MCF 10A (cell line): ENCODE results near the gene TSC2. TPM values are rescaled to one million over a fixed set of nuclear protein-coding genes. Genes with fewer than 3 reads are reported as not detected.
"Not testable (repeated sequence)": the region's sequence is repeated elsewhere in the genome, so short reads cannot be mapped to it uniquely, and the experiment has no call there.

ENCODE experiments used
- BruUV-seq: library from RNA; stranded (reverse); fragments of 400-500 nt; replicated peaks from 2 replicates; lab custom pipeline; 2021; lab: Mats Ljungman, UMichigan
- CTCF ChIA-PET: fragments of 300-600 bp; sonication (Branson Sonifier 250); formaldehyde crosslinking; extraction: SDS; loops from one replicate; lab custom pipeline; 2021; ENCODE audit warnings: antibody characterized with exemption, inconsistent platforms; lab: Yijun Ruan, JAX
- POLR2A ChIA-PET: fragments of 300-600, 350-650 bp; sonication (Branson Sonifier 250); formaldehyde crosslinking; extraction: SDS; loops from one replicate; lab custom pipeline; 2020; ENCODE audit warnings: antibody characterized with exemption, inconsistent platforms; lab: Yijun Ruan, JAX
- DNase-seq: peaks from one replicate; pipeline ENCODE4 v3.0.0-alpha.2; 2018; ENCODE audit not compliant: unreplicated experiment
- H3K27ac Mint-ChIP-seq: one replicate; pipeline ENCODE4 v1.8.0; 2022; ENCODE audit warnings: mild to moderate bottlenecking, low read depth, mixed read lengths; ENCODE audit not compliant: unreplicated experiment
- H3K27me3 Mint-ChIP-seq: one replicate; pipeline ENCODE4 v1.8.0; 2022; ENCODE audit warnings: mixed read lengths; ENCODE audit not compliant: insufficient read depth, unreplicated experiment
- H3K36me3 Mint-ChIP-seq: one replicate; pipeline ENCODE4 v1.8.0; 2022; ENCODE audit warnings: mild to moderate bottlenecking, moderate library complexity, mixed read lengths; ENCODE audit not compliant: insufficient read depth, unreplicated experiment
- H3K4me1 Mint-ChIP-seq: one replicate; pipeline ENCODE4 v1.8.0; 2022; ENCODE audit warnings: mixed read lengths; ENCODE audit not compliant: insufficient read depth, unreplicated experiment
- H3K4me3 Mint-ChIP-seq: one replicate; pipeline ENCODE4 v1.8.0; 2022; ENCODE audit warnings: mild to moderate bottlenecking, moderate library complexity, mixed read lengths; ENCODE audit not compliant: unreplicated experiment
- H3K9me3 Mint-ChIP-seq: one replicate; pipeline ENCODE4 v1.8.0; 2022; ENCODE audit warnings: mixed read lengths; ENCODE audit not compliant: unreplicated experiment
- CTCF ChIP-seq: fragments of 200-600 bp; IDR thresholded peaks from one replicate; pipeline ENCODE4 v1.8.0; 2022; ENCODE audit warnings: antibody characterized with exemption, mild to moderate bottlenecking; ENCODE audit not compliant: unreplicated experiment
- intact Hi-C: fragments of 100-400 bp; cut with micrococcal nuclease; formaldehyde crosslinking; loops from 2 replicates; pipeline ENCODE4 v1.14.1; 2022
- total RNA-seq: library from RNA; stranded (reverse); gene quantifications from 2 replicates; pipeline ENCODE4 v1.2.3, GENCODE V29; 2022

TSC2 gene
- total RNA-seq, 1 experiment from 2014 or later, result 99.8 TPM

GRCh38 chr16:2009164-2009711 lies 38.5 kb upstream of the TSC2 start:
- POLR2A ChIA-PET, result interaction anchor here (0.8 to 4.2 kb wide), 27 partner anchors 10 to 506 kb away, joined by 3 to 72 read pairs (median 6); partner anchors contain the start of genes ECI1, GFER, NDUFB10 and NHERF2
- Mint-ChIP-seq H3K27me3 (no peaks in the 10 kb centered on the region), H3K36me3 (peaks cover 23% of the 10 kb centered on the region), H3K4me1 (peaks cover 17% of the 10 kb centered on the region), H3K9me3 (no peaks in the 10 kb centered on the region), H3K4me3 (peak overlapping the region; percentile 79), H3K27ac (peak overlapping the region; percentile 97)
- no TSS peak for BruUV-seq
- TF ChIP-seq CTCF, result no peak
- CTCF ChIA-PET, result interaction anchor here (0.6 to 1.8 kb wide), 4 partner anchors 14 to 131 kb away, joined by 3 to 9 read pairs (median 4); no protein-coding TSS in a partner anchor
- intact Hi-C loops, result no loop called here
- DNase-seq, result no peak

GRCh38 chr16:2009791-2010510 lies 37.8 kb upstream of the TSC2 start, which contains the start of gene ZNF598:
Gene ZNF598 (minus strand): TSS chr16:2009821.
- Mint-ChIP-seq H3K9me3 (no peaks in the 10 kb centered on the region), H3K27ac (peak within 1 kb of the TSS; percentile 97), H3K27me3 (no peaks in the 10 kb centered on the region), H3K4me1 (peaks cover 17% of the 10 kb centered on the region), H3K4me3 (peak within 1 kb of the TSS; percentile 79), H3K36me3 (peaks cover 18% of the 10 kb centered on the region)
- peak; percentile 86 for DNase-seq
- ChIA-PET CTCF (interaction anchor here (0.9 kb wide), 1 partner anchor 13 kb away, joined by 4 read pairs; no protein-coding TSS in a partner anchor), POLR2A (interaction anchor here (0.8 to 4.2 kb wide), 13 partner anchors 14 to 236 kb away, joined by 3 to 72 read pairs (median 13); partner anchors contain the start of genes GFER, NDUFB10, NHERF2 and NTHL1)
- TSS peak; percentile 85 for BruUV-seq
- intact Hi-C loops, result no loop called here
- no peak for TF ChIP-seq CTCF

- Mint-ChIP-seq H3K27ac (peak overlapping the region; percentile 35), H3K4me1 (peaks cover 14% of the 10 kb centered on the region)
- intact Hi-C loops, H3K27me3 Mint-ChIP-seq, DNase-seq, H3K4me3 Mint-ChIP-seq, H3K36me3 Mint-ChIP-seq, BruUV-seq, H3K9me3 Mint-ChIP-seq: not testable (repeated sequence)
- POLR2A ChIA-PET, result interaction anchor here (0.7 to 2.3 kb wide), 5 partner anchors 47 to 143 kb away, joined by 3 to 13 read pairs (median 6); partner anchors contain the start of genes RPS2 and TRAF7
- CTCF ChIA-PET, result interaction anchor here (0.6 to 1.6 kb wide), 5 partner anchors 16 to 1305 kb away, joined by 3 to 4 read pairs (median 3); no protein-coding TSS in a partner anchor
Measured at GRCh38 chr16:2011726-2012125, 36.1 kb upstream of the TSC2 start.

GRCh38 chr16:2013527-2013926 lies 34.3 kb upstream of the TSC2 start:
- H3K4me3 Mint-ChIP-seq, result no peak overlapping the region
- POLR2A ChIA-PET, result interaction anchor here (1.0 to 2.4 kb wide), 4 partner anchors 34 to 139 kb away, joined by 3 to 14 read pairs (median 7); partner anchors contain the start of genes NTHL1 and TSC2

More at GRCh38 chr16:2013527-2013926, 34.3 kb upstream of the TSC2 start:
- no peaks in the 10 kb centered on the region for H3K9me3 Mint-ChIP-seq
- no peaks in the 10 kb centered on the region for H3K36me3 Mint-ChIP-seq
- TF ChIP-seq CTCF, result no peak
- DNase-seq, result no peak
- intact Hi-C loops, result no loop called here
- no peaks in the 10 kb centered on the region for H3K27me3 Mint-ChIP-seq
- CTCF ChIA-PET, result interaction anchor here (1.5 to 2.1 kb wide), 3 partner anchors 9 to 133 kb away, joined by 3 to 11 read pairs (median 11); no protein-coding TSS in a partner anchor
- H3K27ac Mint-ChIP-seq, result no peak overlapping the region
- no TSS peak for BruUV-seq
- H3K4me1 Mint-ChIP-seq, result peaks cover 6% of the 10 kb centered on the region
